ENCODE data around the gene ZNF628.
"Not testable (repeated sequence)": the region's sequence is repeated elsewhere in the genome, so short reads cannot be mapped to it uniquely, and the experiment has no call there.

Gene ZNF628

GRCh38 chr19:55443045-55443823 is 33.2 kb upstream of the ZNF628 start, which contains the start of gene SHISA7:
TSS of gene SHISA7 (minus strand) at chr19:55443300. CDS start at chr19:55442863, 437 bp downstream.
- no peaks in the 10 kb centered on the region for H3K4me1 ChIP-seq (ENCODE audit: insufficient read depth, low read length)
- peak within 1 kb of the TSS; percentile 28; the same call in 1 of the 2 replicates for H3K9ac ChIP-seq (ENCODE audit: low read depth, low read length)
- H3K9me3 ChIP-seq (ENCODE audit: control insufficient read depth, insufficient read depth, low read length), result no peaks in the 10 kb centered on the region
- no peaks in the 10 kb centered on the region for H3K36me3 ChIP-seq (ENCODE audit: insufficient read depth, low read length)

- H3K9ac ChIP-seq (ENCODE audit: low read depth, low read length), result no peak overlapping the region
- no peaks in the 10 kb centered on the region for H3K9me3 ChIP-seq (ENCODE audit: control insufficient read depth, insufficient read depth, low read length)
- H3K4me1 ChIP-seq (ENCODE audit: insufficient read depth, low read length), result no peaks in the 10 kb centered on the region
- H3K36me3 ChIP-seq (ENCODE audit: insufficient read depth, low read length), result no peaks in the 10 kb centered on the region
These were observed 32.5 kb upstream of the ZNF628 start for GRCh38 chr19:55443824-55444480.

- Histone ChIP-seq H3K9me3 (ENCODE audit: control insufficient read depth, insufficient read depth, low read length) (no peaks in the 10 kb centered on the region), H3K9ac (ENCODE audit: low read depth, low read length) (no peak overlapping the region), H3K4me1 (ENCODE audit: insufficient read depth, low read length) (no peaks in the 10 kb centered on the region), H3K36me3 (ENCODE audit: insufficient read depth, low read length) (no peaks in the 10 kb centered on the region)
These were observed 31.8 kb upstream of the ZNF628 start for GRCh38 chr19:55444646-55445045.

GRCh38 chr19:55446060-55446459 is 30.4 kb upstream of the ZNF628 start:
- Histone ChIP-seq H3K9ac (ENCODE audit: low read depth, low read length) (no peak overlapping the region), H3K4me1 (ENCODE audit: insufficient read depth, low read length) (no peaks in the 10 kb centered on the region), H3K36me3 (ENCODE audit: insufficient read depth, low read length) (no peaks in the 10 kb centered on the region), H3K9me3 (ENCODE audit: control insufficient read depth, insufficient read depth, low read length) (no peaks in the 10 kb centered on the region)

GRCh38 chr19:55447421-55448174 is 28.8 kb upstream of the ZNF628 start:
- H3K9ac ChIP-seq (ENCODE audit: low read depth, low read length), result no peak overlapping the region
- H3K4me1 ChIP-seq (ENCODE audit: insufficient read depth, low read length), result no peaks in the 10 kb centered on the region
- H3K9me3 ChIP-seq (ENCODE audit: control insufficient read depth, insufficient read depth, low read length), result no peaks in the 10 kb centered on the region
- no peaks in the 10 kb centered on the region for H3K36me3 ChIP-seq (ENCODE audit: insufficient read depth, low read length)

- not testable (repeated sequence) for H3K4me1 ChIP-seq (ENCODE audit: insufficient read depth, low read length); H3K36me3 ChIP-seq (ENCODE audit: insufficient read depth, low read length); H3K9me3 ChIP-seq (ENCODE audit: control insufficient read depth, insufficient read depth, low read length); H3K9ac ChIP-seq (ENCODE audit: low read depth, low read length)
These were observed 28.3 kb upstream of the ZNF628 start for GRCh38 chr19:55448175-55448490.

- Histone ChIP-seq H3K36me3 (ENCODE audit: insufficient read depth, low read length) (no peaks in the 10 kb centered on the region), H3K9me3 (ENCODE audit: control insufficient read depth, insufficient read depth, low read length) (no peaks in the 10 kb centered on the region), H3K4me1 (ENCODE audit: insufficient read depth, low read length) (no peaks in the 10 kb centered on the region), H3K9ac (ENCODE audit: low read depth, low read length) (no peak overlapping the region)
These were observed 26.9 kb upstream of the ZNF628 start for GRCh38 chr19:55449469-55449868.

- H3K9me3 ChIP-seq (ENCODE audit: control insufficient read depth, insufficient read depth, low read length), result no peaks in the 10 kb centered on the region
- no peaks in the 10 kb centered on the region for H3K4me1 ChIP-seq (ENCODE audit: insufficient read depth, low read length)
- peak overlapping the region; percentile 38; the same call in 1 of the 2 replicates for H3K9ac ChIP-seq (ENCODE audit: low read depth, low read length)
- no peaks in the 10 kb centered on the region for H3K36me3 ChIP-seq (ENCODE audit: insufficient read depth, low read length)
These were observed 25.1 kb upstream of the ZNF628 start for GRCh38 chr19:55451163-55451964.

- peak overlapping the region; percentile 16; the same call in 1 of the 2 replicates for H3K9ac ChIP-seq (ENCODE audit: low read depth, low read length)
These were observed 24.3 kb upstream of the ZNF628 start for GRCh38 chr19:55451965-55452748.

GRCh38 chr19:55452749-55453346 is 23.6 kb upstream of the ZNF628 start:
- no peaks in the 10 kb centered on the region for H3K4me1 ChIP-seq (ENCODE audit: insufficient read depth, low read length)
- no peaks in the 10 kb centered on the region for H3K9me3 ChIP-seq (ENCODE audit: control insufficient read depth, insufficient read depth, low read length)
- H3K36me3 ChIP-seq (ENCODE audit: insufficient read depth, low read length), result no peaks in the 10 kb centered on the region
- peak overlapping the region; percentile 16; the same call in 1 of the 2 replicates for H3K9ac ChIP-seq (ENCODE audit: low read depth, low read length)

More at GRCh38 chr19:55451965-55452748, 24.3 kb upstream of the ZNF628 start:
- no peaks in the 10 kb centered on the region for H3K4me1 ChIP-seq (ENCODE audit: insufficient read depth, low read length)
- no peaks in the 10 kb centered on the region for H3K36me3 ChIP-seq (ENCODE audit: insufficient read depth, low read length)
- H3K9me3 ChIP-seq (ENCODE audit: control insufficient read depth, insufficient read depth, low read length), result no peaks in the 10 kb centered on the region

GRCh38 chr19:55453511-55454260 is 22.7 kb upstream of the ZNF628 start:
- no peak overlapping the region for H3K9ac ChIP-seq (ENCODE audit: low read depth, low read length)
- no peaks in the 10 kb centered on the region for H3K36me3 ChIP-seq (ENCODE audit: insufficient read depth, low read length)
- H3K9me3 ChIP-seq (ENCODE audit: control insufficient read depth, insufficient read depth, low read length), result no peaks in the 10 kb centered on the region
- peaks cover 4% of the 10 kb centered on the region; the same call in 1 of the 2 replicates for H3K4me1 ChIP-seq (ENCODE audit: insufficient read depth, low read length)

GRCh38 chr19:55454787-55455243 is 21.6 kb upstream of the ZNF628 start:
- Histone ChIP-seq H3K9me3 (ENCODE audit: control insufficient read depth, insufficient read depth, low read length) (no peaks in the 10 kb centered on the region), H3K9ac (ENCODE audit: low read depth, low read length) (no peak overlapping the region), H3K4me1 (ENCODE audit: insufficient read depth, low read length) (peaks cover 5% of the 10 kb centered on the region), H3K36me3 (ENCODE audit: insufficient read depth, low read length) (no peaks in the 10 kb centered on the region)

Measured in ES-I3 (cell line).